GM21526 (cell line): ENCODE data around the gene GGA1.
A peak's percentile ranks its signal among the peaks of the same experiment; 100 is the strongest.
"Not testable (repeated sequence)": the region's sequence is repeated elsewhere in the genome, so short reads cannot be mapped to it uniquely, and the experiment has no call there.

Source experiments
- ATAC-seq: cut with Tn5 transposase; IDR thresholded peaks from one replicate; pipeline ENCODE4 v1.9.1; 2021; ENCODE audit warnings: moderate library complexity; ENCODE audit not compliant: unreplicated experiment, low FRiP score

GGA1 gene

DNA sequence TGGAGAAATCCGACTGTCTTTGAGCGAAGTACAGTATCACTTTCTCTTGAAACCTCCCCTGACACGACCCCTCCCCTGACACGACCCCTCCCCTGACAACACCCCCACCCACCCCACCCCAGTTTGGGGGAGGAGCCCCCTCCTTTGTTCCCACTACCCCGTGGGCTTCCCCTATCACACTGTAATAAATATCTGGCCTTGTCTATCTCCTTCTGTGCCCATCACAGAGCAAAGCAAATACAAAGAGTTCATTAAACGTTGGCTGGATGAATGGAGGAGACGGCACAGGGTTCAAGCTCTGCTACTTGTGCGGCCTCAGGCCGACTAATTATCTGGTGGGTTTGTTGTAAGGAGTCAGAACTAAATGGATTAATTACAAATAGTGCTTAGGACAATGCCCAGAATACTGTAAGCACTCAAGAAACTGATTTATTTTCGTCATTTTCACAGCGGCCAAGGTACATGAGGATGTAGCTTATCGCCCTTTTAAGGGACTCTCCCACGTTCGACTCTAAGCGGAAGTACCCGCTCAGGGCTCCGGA lies 628 bp upstream of the GGA1 start:
- ATAC-seq: no peak

DNA sequence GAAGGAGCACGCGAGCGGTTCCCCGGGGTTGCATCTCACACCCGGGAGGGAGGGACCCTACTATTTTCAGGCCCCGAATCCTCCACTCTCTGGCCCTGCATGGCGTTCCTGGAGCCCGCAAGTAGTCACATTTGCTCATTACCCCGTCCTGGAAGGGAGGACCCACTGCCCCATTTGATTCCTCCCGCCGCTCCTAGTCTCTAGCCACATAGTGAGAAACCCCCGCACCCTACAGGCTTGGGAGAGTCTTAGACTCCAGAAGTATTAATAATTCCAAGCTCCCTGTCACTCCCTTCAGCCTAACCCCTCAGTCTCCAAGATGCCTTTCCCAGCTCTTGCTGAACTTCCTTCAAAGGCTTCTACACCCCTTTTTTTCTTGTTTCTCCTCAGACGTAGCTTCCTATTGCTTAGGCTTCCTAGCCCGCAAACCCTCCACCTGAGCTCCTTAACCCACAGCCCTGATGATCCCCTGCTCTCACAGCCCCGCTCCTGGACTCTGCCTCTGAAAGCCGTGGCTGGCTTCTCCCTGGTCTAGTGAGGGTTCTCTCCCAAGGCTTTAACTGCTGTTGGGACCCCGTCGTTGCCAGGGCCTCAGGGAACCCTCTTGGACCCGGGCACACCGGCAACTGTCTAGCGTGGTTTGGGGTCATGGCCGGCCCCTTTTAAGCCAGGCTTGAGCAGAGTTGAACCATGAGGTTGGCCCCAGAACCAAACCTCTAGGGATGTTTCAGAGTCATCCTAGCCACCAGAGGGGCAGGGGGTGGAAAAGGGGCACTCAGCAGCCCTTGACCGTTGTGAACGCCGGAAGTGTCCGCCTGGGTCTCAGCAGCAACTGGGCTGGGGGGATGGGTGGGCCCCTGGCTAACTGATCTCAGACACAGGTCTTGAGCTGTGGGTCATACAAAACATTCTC lies 862 bp downstream of the GGA1 start:
- ATAC-seq: peak; percentile 2

DNA sequence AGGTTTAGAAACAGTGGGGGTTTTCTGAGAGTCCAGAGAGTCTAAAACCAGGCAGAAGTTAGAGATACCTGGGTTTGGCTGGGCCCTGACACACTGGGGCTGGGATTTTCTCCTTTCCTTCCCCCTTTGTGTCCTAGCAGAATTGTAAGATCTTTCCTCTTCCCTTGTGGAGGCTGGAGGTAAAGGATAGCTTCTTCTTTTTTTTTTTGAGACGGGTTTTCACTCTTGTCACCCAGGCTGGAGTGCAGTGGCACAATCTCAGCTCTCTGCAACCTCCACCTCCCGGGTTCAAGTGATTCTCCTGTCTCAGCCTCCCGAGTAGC lies 1.5 kb downstream of the GGA1 start:
- not testable (repeated sequence) for ATAC-seq

DNA sequence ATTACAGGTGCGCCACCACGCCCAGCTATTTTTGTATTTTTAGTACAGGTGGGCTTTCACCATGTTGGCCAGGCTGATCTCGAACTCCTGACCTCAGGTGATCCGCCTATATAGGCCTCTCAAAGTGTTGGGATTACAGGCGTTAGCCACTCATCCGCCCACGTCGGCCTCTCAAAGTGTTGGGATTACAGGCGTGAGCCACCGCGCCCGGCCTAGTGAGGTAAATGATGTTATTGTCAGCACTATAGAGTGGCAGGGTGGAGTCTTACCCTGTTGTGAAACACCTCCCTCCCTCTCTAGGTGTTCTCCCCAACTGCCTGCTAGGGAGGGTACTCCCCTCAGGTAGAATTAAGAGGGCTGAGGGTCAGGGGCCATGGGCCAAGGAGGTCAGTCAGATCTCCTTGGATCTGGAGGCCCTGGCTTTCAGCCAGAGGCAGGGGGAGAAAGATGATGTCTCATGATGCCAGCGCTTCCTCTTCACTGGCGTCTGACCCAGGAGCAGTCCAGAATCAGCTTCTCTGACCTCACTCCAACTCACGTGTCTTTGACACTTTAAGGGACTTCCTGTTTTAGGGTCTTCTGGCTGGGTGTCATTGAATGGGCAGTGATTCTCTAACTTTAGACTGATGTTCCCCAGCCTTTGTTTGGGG lies 2.0 kb downstream of the GGA1 start:
- no peak for ATAC-seq

DNA sequence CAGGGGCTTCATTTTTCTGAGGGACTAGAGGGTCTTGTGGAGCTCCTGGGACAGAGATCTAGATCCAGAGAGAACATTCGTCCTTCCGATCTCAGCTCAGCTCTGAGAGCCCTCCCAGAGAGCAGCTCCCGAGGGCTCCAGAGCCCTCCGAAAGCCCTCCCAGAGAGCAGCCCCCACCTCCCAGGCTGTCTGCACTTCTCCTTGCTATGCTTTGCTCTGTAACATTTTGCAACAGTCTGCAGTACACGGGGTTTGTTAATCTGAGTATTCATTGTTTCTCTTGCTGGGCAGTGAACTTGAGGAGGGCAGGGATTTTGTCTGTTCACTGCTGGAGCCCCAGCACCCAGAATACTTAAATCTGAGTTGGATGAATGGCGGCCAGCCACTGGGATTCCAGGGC lies 2.6 kb downstream of the GGA1 start:
- ATAC-seq: no peak

DNA sequence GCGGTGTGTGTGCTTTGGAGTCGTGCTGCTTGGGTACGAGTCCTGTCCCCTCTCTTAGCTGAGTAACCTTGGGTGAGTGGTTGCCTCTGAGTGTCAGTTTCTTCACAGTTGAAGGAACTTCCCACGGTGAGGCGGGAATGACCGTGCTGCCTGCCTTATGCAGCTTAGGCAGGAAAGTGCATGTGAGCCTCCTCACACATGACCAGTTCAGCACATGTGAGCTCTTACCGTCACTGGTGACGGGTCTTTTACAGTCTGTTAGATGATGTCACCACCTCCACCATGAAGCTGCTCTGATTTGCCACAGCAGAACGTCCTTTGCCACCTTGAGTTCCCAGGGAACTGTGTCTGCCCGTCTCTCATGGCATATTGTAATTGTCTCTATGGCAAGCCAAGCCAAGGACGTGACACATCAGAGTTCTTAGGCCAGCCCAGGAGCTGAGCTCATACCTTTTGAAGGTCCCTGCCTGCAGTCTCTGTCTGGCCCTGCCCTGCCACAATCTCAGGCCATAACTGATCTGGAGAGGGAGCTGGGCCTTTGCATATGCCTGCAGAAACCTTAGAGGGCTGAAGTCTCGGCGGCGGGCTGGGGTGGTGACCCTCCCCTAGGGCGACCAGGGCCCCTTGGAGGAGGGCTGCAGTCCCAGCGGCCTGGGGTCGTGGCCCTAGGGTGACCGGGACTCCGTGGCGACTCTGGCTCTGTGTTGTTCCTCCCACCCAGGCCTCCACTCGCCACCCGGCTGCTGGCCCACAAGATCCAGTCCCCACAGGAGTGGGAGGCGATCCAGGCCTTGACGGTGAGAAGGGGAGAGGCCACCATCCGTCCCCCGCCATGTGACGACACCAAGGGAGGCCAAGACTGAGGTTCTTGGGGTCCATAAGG lies 7.8 kb downstream of the GGA1 start:
- ATAC-seq: no peak

DNA sequence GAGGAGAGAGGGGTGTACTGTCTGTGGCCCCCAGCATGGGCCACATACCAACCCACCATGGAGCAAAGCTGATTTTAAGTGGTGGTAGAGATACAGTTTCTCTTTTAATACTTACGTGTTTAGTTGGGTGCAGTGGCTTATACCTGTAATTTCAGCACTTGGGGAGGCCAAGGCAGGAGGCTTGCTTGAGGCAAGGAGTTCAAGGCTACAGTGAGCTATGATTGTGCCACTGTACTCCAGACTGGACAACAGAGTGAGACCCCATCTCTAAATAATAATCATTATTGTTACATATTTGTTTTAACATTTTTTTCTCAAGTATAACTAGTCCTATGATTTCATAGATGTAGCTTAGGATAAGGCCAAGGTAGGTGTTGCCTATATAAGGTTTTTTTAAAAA lies 8.8 kb downstream of the GGA1 start:
- no peak for ATAC-seq

DNA sequence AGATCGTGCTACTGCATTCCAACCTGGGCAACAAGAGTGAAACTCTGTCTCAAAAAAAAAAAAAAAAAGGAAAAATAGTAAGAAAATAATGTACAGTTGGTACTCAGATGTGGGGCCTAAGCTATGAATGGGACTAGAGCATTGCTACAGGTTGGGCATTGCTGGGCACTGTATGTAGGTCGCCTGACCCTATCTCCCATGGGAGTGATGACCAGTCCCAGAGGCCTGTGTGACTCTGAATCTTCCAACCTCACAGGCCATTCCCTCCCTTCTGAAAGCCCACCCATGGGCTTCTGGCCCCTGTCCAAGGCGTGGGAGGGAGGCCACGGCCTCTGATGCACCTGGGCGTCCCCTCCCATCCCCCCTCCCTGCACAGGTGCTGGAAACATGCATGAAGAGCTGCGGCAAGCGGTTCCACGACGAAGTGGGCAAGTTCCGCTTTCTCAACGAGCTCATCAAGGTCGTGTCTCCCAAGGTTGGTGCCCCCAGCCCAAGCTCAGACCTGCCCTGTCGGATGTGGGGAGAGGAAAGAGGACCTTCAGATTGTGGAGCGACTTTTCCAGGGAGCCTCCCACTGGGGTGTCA lies 9.5 kb downstream of the GGA1 start:
- ATAC-seq: no peak

DNA sequence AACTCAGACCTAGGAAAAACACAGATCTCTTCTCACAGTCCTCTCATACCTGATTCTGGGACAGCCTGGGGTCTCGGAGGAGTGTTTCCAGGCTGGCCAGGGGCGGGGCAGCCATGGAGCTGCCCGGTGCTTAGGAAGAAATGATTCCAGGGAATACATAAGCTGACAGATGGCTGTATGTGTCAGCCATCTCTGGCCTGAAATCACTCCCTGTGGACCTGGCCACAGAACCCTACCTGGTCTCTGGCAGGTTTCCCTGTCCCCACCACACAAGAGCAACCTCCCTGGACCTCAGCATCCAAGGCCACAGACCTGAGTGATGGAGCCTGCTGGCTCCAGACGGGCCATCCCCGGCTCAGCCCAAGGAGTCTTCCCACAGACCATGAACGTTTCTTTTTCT lies 10.0 kb downstream of the GGA1 start:
- no peak for ATAC-seq

DNA sequence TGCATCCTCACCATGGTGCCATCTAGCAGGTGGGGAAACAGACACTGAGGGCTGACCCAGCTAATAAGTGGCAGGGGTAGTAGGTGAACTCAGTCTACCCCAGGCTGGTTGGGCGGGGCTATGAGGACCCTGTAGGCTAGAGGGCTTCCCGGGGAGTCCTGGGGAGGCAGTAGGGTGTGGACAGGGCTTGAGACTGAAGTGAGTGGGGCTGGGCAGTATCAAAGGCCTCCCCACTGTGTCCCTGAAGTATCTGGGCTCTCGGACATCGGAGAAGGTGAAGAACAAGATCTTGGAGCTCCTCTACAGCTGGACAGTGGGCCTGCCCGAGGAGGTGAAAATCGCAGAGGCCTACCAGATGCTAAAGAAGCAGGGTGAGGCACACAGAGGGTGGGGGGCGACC lies 11.4 kb downstream of the GGA1 start:
- ATAC-seq: no peak

DNA sequence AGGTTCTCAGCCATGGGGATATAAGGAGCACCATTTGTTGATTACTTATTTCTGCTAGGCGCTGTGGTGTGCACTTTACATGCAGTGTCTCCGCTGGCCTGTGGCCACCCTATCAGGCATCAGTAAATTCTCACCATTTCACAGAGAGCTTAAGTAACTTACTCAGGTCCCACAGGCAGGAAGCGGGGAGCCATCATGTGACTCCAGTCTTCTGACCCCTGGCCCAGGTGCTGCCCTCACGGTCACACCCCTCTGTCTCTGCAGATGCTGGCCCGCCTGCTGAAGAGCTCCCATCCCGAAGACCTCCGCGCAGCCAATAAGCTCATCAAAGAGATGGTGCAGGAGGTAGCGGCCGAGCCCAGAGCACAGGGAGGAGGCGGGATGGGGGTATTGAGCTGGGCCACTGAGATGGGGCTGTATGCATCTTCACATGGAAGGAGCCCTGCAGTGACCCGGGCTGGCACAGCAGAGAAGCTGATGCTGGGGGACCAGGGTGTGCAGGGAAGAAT lies 12.8 kb downstream of the GGA1 start:
- no peak for ATAC-seq

DNA sequence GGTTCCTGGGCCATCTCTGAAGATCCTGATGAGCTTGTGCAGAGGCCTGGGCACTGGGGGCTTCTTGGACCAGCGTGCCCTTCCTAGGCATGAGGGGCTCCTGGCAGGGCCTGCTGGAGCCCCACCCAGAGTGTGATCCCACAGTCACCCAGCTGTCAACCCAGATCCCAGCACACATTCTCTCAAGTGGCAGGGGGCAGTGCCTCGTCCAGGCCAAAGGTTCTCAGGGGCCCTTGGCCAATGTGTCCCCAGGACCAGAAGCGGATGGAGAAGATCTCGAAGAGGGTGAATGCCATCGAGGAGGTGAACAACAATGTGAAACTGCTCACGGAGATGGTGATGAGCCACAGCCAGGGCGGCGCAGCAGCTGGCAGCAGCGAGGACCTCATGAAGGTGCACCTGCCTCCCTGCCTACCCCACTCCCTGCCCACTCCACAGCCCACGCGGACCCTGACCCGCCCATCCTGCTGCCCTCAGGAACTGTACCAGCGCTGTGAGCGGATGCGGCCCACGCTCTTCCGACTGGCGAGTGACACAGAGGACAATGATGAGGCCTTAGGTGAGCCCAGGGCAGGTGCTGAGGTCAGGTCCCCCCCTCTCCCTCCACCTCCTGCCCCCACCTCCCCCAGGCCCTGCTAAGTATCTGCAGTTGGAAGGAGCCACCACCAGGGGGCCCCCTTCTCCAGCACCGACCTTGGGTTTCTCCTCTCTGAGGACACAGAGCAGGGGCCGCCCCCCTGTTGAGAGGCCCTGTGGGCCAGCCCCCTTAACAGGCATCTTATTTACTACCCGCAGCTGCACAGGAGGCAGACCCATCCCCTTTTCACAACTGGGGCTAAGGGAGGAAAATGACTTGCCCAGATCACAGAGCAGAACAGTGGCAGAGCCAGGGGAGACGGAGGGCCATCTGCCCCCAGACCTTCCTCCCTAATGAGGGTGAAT lies 14.7 kb downstream of the GGA1 start:
- no peak for ATAC-seq

DNA sequence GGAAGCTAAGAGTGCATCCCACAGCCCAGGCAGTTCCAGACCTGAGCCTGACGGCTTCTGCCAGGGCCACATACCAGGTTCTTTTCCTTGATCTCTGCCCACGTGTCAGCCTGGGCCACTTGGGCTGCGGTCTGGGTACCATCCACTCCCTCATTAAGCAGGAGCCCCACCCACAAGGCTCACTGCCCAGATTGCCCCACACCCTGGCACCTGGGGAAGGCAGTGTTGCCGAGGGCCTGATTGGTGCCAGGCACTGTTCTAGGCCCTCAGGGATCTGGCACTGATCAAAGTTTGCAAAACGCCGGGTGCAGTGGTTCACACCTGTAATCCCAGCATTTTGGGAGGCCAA lies 15.4 kb downstream of the GGA1 start:
- no peak for ATAC-seq

DNA sequence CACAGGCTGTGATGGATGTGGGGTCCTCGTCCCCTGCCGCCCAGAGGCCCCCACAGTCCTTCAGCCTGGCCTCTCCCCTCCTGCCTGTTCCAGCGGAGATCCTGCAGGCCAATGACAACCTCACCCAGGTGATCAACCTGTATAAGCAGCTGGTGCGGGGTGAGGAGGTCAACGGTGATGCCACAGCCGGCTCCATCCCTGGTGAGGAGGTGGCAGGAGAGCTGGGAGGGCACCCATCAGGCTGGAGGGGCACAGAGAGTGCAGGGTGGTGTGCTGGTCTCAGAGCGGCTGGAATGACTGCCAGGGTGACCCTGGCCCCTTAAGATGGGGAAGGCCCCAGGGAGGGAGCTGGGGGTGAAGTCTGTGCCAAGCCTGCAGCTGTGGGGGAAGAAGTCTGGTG lies 16.2 kb downstream of the GGA1 start:
- no peak for ATAC-seq

DNA sequence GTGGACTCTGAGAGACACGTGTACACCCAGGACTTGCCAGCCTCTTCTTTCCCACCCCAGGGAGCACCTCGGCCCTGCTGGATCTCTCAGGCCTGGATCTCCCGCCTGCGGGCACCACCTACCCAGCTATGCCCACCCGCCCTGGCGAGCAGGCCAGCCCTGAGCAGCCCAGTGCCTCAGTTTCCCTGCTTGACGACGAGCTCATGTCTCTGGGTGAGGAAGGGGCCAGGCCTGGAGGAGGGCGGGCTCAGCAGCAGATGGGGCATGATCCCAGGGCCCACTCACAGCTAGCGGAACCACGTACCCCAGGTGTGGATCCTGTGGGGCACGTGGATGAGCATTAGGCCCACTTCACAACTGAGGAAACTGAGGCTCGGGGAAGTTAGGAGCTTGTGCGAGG lies 17.1 kb downstream of the GGA1 start:
- ATAC-seq: no peak

DNA sequence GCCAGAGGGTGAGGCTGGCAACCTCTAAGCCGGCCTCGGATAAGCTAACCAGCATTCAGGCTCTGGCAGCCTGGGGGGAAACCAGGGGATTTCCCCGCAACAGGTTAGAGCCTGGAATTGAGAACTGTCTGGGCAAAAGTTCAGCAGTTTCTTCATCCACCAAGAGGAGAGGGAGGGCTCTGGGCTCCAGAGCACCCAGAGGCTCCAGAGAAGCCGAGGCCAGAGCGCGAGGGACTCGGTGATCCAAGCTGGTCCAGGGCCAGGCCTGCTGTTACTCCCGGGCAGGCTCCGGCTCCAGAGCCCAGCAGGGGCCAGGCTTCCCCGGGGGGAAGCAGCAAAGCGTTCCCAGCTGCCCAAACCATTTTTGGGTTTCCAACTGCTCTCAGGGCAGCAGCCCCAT lies 17.5 kb downstream of the GGA1 start:
- ATAC-seq: no peak

DNA sequence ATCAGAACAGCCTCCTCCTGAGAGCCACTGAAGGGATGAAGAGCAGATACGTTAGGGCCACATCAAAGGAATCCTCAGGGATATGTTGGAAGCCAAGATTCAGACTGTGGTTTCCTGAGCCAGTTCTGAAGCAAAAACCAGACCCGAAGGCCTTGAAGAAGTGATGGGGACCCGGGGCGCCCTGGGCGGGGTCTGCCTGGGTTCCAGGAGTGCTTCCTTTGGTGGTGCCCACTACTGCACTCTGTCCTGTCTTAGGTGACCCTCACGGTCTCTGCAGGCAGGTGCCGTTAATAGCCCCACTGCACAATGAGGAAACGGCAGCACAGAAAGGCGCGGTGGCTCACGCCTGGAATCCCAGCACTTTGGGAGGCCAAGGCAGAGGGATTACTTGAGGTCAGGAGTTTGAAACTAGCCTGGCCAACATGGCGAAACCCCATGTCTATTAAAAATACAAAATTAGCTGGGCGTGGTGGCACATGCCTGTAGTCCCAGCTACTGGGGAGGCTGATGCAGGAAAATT lies 18.0 kb downstream of the GGA1 start:
- no peak for ATAC-seq

DNA sequence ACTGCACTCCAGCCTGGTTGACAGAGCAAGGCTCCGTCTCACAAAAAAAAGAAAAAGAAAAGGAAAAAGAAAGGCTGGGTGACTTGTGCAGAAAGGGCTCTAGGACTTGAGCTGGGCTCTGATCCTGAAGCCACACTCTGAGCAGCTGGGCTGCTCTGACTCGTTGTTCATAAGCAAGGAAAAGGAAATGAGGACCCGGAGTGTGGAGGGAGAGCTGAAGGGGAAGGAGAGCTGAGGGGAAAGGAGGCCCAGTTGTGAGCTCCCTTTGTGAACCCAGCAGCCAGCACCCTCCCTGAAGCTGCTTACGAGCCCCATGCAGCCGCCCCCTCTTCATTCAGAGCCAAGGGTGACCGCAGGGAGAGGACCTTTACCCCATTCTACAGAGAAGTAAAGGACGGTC lies 18.5 kb downstream of the GGA1 start:
- ATAC-seq: no peak

DNA sequence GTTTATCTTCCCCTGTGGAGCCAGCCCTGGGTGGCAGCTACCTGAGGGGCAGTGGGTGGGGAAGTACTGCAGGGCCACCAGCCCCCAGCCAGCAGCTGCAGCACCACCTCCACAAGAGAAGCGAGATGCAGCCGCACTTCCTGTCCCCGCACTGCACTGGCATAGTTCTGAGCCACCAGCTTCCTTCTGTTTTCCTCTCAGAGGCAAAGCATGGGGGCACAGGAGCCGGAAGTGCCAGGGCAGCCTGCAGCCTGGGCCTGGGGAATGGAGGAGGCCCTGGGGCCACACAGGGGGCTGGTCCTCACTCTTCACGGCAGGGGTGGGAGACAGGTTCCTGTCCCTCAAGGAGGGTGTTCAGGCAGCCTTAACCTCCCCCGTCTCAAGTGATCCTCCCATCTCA lies 18.9 kb downstream of the GGA1 start:
- ATAC-seq: no peak
